Inflammatory macrophage treated with lipopolysaccharide for 1 hour (primary cell): ENCODE measurements around the gene L3MBTL1.
"Not testable (repeated sequence)": the region's sequence is repeated elsewhere in the genome, so short reads cannot be mapped to it uniquely, and the experiment has no call there.

Experiments
- DNase-seq, 2 donors: peaks; one replicate each; pipeline ENCODE4 v3.0.0-alpha.2; 2020 to 2022

L3MBTL1 gene

DNA sequence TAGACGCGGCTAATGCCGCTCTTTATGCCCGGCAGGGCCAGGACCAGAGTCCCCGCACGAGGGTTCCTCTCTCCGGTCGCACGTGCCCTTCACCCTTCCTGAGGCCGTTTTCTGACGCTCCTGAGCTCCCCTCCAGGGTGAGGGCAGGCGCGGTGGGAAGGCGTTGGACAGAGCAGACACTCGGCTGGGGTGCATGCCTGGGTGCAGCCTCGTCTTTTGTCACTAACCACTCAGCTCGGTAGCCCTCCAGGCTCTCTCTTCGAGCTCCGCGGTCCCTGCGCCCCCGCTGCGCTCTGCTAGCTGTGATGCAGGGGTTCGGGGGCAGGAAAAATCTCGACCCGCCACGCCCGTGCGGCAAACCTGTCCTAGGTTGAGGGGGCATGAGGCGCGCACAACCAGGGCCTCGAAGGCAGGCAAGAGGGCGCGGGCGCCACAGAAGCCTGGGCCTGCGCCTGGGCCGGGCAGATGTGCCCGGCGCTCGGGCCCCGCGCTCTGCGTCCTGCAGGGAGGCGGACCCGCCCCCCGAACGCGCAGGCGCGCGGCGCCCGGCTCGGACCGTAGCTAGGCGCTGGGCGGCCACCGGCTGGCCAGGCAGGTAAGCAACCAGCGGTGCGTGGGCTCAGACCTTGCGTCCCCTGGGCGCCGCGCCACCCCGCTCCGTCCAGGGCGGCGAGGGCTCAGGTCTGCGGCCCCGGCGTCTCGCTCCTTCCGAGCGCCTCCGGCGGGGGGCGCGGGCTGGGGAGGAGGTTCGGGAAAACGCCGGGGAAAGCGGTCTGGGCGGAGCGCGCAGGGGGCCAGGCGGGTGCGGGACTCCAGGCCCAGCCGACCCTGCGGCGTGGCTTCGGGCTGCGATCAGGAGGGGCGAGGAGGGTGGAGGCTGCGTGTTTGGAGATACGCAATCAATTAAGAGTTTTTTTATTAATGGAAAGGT, at the start of gene L3MBTL1:
L3MBTL1 (plus strand) TSS at position 548 of the 931 bp plus-strand sequence. CDS start 5,807 bp downstream, outside the sequence.
- peak in 1 of 2 donors; percentile 12 for DNase-seq

DNA sequence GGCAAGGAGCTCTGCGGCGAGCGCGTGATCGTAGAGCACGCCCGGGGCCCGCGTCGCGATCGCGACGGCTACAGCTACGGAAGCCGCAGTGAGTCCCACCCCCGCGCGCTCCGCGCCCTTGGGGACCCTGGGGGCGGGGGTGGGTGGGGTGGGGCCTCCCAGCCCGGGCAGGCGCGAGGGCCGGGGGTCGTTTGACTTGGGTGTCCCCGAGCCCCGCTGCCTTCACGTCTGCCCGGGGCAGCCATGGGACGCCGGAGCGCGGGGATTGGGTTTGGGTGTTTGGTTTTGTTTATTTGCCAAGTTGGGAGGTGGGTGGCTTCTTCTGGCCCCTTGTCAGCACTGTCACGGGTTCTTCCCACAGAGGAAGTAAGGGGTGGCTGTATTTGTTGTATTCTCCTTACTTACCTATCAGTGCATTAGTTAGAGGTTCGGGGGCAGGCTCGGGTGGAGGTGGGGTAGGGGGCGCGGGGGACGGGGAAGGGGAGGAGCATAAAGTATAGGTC, 49.0 kb upstream of the L3MBTL1 start:
- DNase-seq = peak; percentile 35 to 70

DNA sequence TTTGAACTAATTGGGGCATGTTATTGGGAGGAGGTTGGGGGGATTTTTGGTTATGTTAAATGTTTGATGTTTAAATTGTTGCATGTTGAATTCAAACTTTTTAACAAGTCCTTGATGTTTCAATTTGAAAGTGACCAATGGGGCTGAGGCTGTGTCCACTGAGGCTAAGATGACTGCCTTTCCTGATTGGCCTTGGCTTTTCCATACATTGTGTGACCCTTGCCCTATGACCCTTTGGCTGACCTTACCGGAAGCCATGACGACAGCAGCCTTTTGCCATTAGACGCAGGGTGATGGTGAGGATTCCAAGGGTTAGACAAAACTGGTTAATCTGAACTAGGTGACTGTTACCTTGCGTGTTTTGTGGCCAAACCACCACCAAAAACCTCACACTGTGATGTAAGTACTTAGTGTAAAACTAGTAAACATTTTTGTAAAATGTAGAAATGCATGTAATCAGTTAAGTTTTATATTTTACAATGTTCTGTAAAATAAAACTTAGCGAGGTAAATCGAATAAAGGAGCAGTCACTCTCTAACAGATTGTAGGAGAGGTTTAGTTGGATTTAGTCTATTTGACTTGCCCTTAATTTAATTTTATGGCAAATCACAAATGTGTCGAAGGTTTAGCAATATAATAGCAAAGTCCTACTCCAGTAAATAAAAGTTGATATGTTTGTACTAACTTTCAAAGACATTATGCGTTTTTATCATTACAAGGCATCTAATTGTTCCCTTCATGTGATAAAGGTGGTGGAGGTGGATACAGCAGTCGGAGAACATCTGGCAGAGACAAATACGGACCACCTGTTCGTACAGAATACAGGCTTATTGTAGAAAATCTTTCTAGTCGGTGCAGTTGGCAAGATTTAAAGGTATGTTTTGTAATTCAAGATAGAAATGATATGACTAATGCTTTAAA, 48.2 kb upstream of the L3MBTL1 start:
- peak; percentile 18 to 25 for DNase-seq

DNA sequence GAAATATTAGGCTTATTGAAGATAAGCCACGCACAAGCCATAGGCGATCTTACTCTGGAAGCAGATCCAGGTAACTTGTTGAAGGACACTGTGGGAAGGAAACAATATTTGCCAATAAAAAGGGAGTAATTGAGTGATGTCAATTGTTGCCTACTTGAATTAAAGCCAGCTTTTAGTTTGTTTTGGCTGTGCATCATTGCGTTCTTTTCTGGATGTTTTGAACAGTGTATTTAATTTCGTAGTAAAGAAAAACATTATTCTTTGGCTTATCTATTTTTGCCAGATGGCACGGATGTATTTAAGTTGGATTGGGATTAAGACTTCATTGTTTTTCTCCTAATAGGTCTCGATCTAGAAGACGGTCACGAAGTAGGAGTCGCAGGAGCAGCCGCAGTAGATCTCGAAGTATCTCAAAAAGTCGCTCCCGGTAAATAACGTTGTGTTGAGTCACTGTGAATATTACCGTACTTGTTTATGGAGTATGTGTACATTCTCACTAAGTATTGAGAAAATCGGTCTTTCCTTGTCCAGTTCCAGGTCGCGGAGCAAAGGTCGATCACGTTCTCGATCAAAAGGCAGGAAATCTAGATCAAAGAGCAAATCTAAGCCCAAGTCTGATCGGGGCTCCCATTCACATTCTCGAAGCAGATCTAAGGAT, 47.2 kb upstream of the L3MBTL1 start:
- no peak for DNase-seq

DNA sequence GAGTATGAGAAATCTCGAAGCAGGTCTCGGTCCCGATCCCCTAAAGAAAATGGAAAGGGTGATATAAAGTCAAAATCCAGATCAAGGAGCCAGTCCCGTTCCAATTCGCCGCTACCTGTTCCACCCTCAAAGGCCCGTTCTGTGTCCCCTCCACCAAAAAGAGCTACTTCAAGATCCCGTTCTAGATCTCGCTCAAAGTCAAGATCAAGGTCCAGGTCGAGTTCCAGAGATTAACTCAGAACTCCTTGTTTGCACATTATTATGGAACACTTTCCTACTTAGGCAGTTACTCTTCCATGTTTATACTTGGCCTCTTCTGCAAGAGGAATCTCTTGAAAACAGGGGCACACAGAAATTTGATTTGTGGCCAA, 46.7 kb upstream of the L3MBTL1 start:
- DNase-seq = no peak

DNA sequence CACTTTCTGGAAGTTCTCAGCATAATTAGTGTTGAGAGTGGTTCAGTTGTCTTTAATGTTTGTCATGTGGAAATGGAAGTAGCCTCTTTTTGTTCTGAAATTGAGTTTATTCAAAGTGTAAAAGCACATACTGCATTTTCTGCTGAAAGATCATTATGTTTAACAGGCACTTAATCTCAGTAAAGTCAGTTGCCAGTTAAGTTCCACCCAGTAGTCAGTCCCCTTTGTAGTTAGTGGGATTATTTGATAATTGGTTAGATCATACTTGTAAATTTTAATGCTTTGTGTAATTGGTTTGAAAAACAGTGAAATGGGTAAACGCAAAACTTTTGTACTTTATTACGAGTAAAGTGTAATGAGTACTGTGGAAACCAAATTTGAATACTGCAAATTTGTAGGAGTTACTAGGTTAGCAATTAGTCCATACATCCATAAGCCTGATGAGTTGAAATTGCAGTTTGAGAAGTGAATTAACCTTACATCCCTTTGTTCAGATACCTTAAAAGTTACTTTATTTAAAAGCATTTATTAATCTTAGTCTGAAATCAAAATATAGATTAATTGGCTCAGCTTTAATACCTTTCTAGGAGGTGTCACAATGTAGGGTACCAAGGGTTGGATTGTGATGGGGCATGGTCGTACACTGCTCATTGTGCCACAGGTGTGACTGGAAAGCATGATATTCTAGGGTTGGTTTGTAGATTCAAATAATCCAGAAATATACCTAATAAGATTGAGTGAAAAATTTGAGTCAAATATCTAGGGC, 45.4 kb upstream of the L3MBTL1 start:
- DNase-seq = no peak

DNA sequence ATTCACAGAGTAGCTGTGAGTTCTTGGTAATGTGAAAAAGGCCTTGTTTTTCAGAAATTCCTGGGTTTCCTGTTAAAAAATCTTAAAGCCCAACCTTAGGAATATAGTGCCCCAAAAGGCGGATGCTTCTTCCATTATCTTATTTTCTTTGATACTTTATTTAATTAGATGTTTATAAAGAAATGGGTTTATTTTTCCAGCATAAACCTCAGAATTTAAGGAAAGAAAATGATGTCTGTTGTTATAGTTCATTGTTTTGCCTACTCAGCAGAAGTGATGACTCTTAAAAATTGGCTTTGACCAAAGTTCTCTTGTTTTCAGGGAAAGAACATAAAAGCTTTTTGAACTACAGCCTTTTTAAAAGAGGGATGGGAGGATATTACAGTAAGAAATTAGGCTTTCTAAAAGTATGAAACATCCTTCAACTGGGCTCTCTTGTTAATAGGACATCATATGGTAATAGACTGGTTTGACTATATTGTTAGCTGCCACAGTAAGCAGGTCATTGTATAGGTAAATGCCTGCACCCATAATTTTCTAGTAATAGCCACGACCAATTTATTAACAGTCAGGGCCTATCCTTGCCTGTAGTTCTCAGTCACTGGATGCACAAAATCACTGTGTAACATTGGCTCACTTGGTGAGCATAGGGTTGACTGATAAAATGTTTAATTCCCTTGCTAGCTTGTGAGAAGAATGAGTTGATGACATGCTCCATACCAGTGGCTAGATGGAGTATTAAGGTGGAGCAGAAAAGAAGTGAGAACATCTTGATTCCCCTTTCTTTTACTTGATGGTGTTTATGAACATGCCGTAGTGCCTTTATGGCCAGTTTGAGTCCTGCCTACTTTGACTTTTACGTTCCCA, 44.6 kb upstream of the L3MBTL1 start:
- no peak for DNase-seq

DNA sequence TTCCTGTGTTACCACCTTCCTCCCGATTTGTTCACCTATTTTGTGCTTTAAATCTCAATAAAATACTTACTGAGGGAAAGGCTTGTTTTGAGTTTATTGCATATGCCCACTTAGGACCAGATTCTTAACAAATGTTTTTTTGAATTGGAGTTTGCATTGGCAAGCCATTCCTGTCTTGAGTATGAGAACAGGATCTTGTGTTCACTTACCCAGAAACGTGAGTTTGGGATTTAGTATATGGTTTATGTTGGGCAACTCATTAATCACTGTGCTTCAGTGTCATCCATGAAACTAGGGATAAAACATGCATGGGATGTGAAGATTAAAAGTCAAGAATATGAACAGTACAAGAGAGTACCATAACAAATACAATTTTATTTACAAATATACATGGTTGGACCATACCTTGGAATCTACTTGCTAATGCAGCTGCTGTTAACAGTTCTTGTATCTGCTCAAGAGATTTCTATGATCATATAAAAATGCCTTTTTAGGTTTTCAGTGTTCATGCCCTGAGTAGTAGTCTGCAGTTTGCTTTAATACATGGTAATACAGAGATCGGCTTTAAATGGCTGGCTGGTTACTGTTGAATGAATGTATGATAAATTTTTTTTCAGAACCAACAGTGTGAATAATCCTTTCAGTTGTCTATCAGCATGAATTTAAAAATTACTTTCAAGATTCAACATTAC, 43.8 kb upstream of the L3MBTL1 start:
- DNase-seq = no peak

DNA sequence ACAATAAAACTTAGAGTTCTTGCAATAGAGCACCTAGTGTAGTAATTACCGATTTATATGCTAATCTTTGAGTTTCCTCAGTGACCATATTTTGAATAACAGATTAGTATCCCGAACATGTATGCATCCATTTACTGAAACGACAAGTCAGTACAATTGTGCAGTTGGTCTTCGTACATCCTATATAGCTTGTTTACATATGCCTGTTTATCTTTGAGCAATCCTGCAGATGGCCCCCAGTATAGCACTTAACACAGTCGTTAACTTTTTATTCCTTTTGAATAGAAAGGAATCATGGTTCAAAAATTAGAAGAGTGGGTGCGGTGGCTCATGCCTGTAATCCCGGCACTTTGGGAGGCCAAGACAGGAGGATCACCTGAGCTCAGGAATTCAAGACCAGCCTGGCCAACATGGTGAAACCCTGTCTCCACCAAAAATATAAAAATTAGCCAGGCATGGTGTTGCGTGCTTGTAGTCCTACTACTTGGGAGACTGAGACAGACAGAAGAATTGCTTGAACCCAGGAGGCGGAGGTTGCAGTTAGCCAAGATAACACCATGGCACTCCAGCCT, 43.2 kb upstream of the L3MBTL1 start:
- no peak for DNase-seq

DNA sequence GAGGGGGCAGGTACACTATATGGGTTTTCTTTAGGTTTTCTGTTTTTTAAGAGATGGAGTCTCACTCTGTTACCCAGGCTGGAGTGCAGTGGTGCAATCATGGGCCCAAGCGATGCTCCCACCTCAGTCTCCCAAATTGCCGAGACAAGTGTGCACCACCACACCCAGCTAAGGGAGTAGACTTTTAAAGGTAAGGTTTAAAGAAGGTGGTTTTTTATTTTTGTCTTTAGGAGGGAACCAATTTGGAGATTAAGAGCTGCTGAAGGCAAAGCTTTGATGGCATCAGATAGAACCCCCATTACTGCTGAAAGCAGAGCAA, 41.9 kb upstream of the L3MBTL1 start:
- DNase-seq = no peak

DNA sequence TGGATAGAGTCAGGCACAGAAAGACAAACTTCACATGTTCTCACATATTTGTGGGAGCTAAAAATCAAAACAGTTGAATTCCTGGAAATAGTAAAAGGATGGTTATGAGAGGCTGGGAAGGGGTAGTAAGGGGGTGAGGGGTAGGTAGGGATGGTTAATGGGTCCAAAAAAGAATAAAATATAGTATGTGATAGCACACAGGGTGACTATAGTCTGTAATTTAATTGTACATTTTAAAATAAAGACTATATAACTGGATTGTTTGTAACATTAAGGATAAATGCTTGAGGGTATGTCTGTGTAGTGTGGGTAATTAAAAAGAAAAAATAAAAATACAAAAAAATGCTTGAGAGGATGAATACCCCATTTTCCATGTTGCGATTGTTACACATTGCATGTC, 39.9 kb upstream of the L3MBTL1 start:
- DNase-seq = no peak

DNA sequence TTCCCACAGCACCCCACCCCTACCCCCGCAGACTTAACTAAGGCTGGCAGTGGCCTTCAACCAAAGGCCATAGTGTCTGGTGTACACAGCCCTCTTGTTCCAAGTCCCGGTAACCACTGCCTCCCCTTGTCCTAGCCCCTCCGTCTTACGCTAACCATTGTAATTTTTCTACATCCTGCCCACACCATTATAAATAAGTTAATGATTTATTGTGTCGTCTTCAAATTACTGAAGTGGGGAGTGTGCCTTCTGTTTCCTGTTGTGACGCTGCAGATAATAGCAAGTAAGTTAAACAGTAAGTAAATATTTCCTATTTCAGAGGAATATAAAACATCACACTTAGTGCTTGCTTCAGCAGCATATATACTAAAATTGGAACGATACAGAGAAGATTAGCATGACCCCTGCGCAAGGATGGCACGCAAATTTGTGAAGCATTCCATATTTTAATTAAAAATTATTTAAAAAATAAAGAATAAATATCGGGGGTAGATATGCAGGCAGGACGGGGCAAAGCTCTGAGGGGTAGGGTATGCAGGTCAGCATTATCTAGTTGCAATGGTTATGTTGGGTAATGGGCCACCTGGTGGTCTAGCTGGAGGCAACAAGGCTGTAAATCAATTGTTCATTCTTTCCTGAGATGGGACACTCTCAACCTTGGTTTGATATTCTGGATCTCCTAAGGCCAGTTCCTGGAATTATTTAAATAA, 34.7 kb upstream of the L3MBTL1 start:
- no peak for DNase-seq

DNA sequence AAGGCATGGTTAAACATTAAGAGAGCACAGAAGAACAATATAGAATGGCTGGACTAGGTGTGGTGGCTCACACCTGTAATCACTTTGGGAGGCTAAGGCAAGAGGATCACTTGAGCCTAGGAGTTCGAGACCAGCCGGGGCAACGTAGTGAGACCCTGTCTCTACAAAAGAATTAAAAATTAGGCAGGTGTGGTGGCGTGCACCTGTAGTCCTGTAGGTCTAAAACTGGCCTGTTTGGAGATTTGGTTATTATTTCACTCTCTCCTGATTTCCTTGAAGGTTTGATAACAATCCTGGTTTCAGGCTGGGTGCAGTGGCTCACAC, 34.2 kb upstream of the L3MBTL1 start:
- no peak for DNase-seq

DNA sequence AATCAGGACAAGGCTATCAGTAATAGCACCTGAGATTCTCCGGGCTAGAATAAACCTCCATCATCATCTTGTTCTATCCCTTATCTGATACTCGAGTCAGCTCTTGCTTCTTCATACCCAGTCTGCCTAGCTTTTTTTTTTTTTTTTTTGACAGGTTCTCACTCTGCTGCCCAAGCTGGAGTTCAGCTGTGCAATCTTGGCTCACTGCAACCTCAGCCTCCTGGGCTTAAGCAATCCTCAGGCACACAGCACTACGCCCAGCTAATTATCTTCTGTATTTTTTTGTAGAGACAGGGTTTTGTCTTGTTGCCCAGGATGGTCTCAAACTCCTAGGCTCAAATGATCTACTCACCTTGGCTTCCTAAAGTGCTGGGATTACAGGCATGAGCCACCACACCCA, 30.3 kb upstream of the L3MBTL1 start:
- DNase-seq = no peak

DNA sequence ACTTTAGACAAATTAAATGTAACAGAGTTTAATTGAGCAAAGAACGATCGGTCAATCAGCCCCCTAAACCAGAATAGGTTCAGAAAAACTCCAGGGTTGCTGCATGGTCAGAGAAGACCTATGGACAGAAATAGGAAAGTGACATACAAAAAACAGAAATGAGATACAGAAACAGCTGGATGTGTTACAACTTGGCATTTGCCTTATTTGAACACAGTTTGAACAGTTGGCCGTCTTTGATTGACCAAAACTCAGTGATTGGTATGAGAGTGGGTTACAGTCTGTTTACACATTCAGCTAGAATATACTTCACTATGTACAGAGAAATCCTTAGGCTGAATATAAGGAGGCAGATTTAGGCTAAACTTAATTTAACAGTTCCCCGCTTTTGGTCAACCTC, 29.9 kb upstream of the L3MBTL1 start:
- DNase-seq = no peak

DNA sequence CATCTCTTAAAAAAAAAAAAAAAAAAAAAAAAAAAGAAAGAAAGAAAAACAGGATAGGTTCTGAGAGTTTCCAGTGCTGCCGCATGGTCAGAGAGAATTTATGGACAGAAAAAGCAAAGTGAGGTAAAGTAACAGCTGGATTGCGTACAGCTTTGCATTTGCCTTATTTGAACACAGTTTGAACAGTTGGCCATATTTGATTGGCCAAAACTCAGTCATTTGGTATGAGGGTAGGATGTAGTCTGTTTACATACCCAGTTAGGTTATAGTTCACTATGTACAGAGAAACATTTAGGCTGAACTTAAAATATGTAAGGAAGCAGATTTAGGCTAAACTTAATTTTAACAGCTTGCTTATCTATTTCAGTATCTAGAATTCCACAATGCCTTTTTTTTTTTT, 17.5 kb upstream of the L3MBTL1 start:
- no peak for DNase-seq

DNA sequence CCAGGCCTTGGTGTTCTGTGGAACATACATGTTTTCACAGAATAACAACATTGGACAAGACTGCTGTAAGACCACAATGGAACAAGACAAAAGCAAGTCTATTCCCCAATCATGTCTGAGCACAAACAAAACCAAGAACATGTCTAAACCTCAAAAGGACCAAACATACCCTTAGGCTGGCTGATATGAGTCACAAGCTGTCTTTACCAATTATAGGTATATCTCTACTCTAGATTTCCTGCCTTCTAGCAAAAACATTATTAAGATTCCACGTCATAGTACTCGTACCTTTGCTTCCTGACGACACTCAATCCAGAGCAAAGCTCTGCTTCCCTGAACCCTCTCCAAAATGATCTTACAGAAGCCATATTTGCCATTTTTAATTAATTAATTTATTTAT, 15.4 kb upstream of the L3MBTL1 start:
- DNase-seq = no peak

DNA sequence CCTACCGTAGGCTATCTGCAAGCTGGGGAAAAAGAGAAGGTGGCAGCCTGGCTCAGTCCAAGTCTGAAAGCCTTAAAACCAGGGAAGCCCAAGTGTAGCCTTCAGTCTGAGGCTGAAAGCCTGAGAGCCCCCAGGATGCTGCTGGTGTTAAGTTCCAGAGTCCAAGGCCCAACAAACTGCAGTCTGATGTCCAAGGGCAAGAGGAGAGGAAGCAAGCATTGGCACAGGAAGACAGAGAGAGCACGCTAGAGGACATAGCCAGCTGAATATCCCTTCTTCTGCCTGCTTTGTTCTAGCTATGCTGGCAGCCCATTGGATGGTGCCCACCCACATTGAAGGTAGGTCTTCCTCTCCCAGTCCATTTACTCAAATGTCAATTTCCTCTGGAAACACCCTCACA, 12.1 kb upstream of the L3MBTL1 start:
- no peak for DNase-seq

DNA sequence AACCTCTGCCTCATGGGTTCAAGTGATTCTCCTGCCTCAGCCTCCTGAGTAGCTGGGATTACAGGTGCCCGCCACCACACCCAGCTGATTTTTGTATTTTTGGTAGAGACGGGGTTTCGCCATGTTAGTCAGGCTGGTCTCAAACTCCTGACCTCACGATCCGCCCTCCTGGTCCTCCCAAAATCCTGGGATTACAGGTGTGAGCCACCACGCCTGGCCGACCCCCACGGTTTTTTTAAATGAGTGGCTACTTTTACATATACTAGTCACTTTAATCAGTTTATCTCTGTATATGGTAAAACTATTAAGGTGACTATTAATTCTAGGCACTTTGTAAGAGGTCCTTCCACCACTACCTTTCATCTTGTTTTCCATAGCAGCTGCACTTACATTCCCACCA, 5.5 kb upstream of the L3MBTL1 start:
- DNase-seq = not testable (repeated sequence)

DNA sequence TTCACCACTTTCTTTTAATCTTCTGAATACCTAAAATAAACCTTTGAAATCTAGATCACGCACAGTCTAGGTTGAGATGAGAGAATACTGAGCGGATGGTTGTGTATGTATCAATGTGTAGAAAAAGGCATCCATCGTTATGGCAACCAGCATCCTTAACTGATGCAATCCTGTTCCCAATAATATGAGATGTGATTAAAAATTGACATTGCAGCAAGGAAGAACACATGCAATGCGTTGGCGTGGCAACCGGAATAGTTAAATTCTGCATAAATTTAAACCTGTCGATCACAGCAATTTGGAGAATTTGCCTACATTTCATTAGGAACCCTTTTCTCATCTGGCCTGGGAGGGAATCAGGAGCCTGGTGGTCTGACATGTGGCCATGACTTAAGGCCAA, 1.3 kb upstream of the L3MBTL1 start:
- DNase-seq = no peak
